ENCODE measurements around the gene CSNK2A3.

CSNK2A3 gene

GRCh38 chr11:11389238-11389637 lies 36.2 kb upstream of the CSNK2A3 start:
- Histone ChIP-seq H3K23ac (ENCODE audit: low read length) (no peak overlapping the region), H3K27ac (ENCODE audit: low read depth, low read length) (no peak overlapping the region), H3K9ac (ENCODE audit: low read length) (no peak overlapping the region), H3K4ac (ENCODE audit: low read depth, low read length) (no peak overlapping the region), H2AFZ (ENCODE audit: insufficient read depth, low read length, poor library complexity) (no peak overlapping the region), H2BK12ac (ENCODE audit: low read length) (no peak overlapping the region), H3K27me3 (ENCODE audit: insufficient read depth, low read length) (no peaks in the 10 kb centered on the region), H3K9me3 (ENCODE audit: insufficient read depth, low read depth, low read length) (no peaks in the 10 kb centered on the region), H3K4me2 (ENCODE audit: low read length) (no peak overlapping the region), H3K18ac (ENCODE audit: low read length) (no peak overlapping the region), H3K14ac (ENCODE audit: low read length) (no peak overlapping the region), H2AK5ac (ENCODE audit: low read length) (no peak overlapping the region), H3K79me2 (ENCODE audit: control insufficient read depth, insufficient read depth, low read length, poor library complexity) (no peaks in the 10 kb centered on the region), H3K36me3 (ENCODE audit: control insufficient read depth in 1 of 2, insufficient read depth in 2 of 2, low read length in 2 of 2) (no peaks in the 10 kb centered on the region), H4K8ac (ENCODE audit: low read depth, low read length) (no peak overlapping the region), H3K4me3 (ENCODE audit: low read depth, low read length) (no peak overlapping the region), H4K12ac (ENCODE audit: low read depth, low read length) (no peak overlapping the region), H3K4me1 (ENCODE audit: control insufficient read depth in 1 of 2, insufficient read depth in 2 of 2, low read length in 2 of 2) (no peaks in the 10 kb centered on the region), H3K79me1 (ENCODE audit: low read length) (no peaks in the 10 kb centered on the region), H2BK120ac (ENCODE audit: insufficient read depth, low read length, poor library complexity) (no peak overlapping the region), H4K91ac (ENCODE audit: low read depth, low read length) (no peak overlapping the region), H2BK5ac (ENCODE audit: low read depth, low read length, poor library complexity) (no peak overlapping the region)
- no CpG with 5 or more reads among the region's 4 CpGs for WGBS (ENCODE audit: extremely low coverage, insufficient coverage, insufficient read length)
- DNase-seq: no peak

GRCh38 chr11:11387622-11388305 lies 34.7 kb upstream of the CSNK2A3 start:
- H2BK5ac ChIP-seq (ENCODE audit: low read depth, low read length, poor library complexity): no peak overlapping the region
- no peak overlapping the region for H3K23ac ChIP-seq (ENCODE audit: low read length)
- no peak overlapping the region for H3K4me3 ChIP-seq (ENCODE audit: low read depth, low read length)
- H4K91ac ChIP-seq (ENCODE audit: low read depth, low read length): no peak overlapping the region
- no peaks in the 10 kb centered on the region for H3K27me3 ChIP-seq (ENCODE audit: insufficient read depth, low read length)
- no peaks in the 10 kb centered on the region for H3K79me2 ChIP-seq (ENCODE audit: control insufficient read depth, insufficient read depth, low read length, poor library complexity)
- H3K18ac ChIP-seq (ENCODE audit: low read length): no peak overlapping the region
- no peak overlapping the region for H2AFZ ChIP-seq (ENCODE audit: insufficient read depth, low read length, poor library complexity)
- no peak overlapping the region for H4K8ac ChIP-seq (ENCODE audit: low read depth, low read length)
- H3K36me3 ChIP-seq (ENCODE audit: control insufficient read depth in 1 of 2, insufficient read depth in 2 of 2, low read length in 2 of 2): no peaks in the 10 kb centered on the region
- H3K4ac ChIP-seq (ENCODE audit: low read depth, low read length): no peak overlapping the region
- H2BK12ac ChIP-seq (ENCODE audit: low read length): no peak overlapping the region
- no peaks in the 10 kb centered on the region for H3K4me1 ChIP-seq (ENCODE audit: control insufficient read depth in 1 of 2, insufficient read depth in 2 of 2, low read length in 2 of 2)
- no peak overlapping the region for H2AK5ac ChIP-seq (ENCODE audit: low read length)
- no peaks in the 10 kb centered on the region for H3K79me1 ChIP-seq (ENCODE audit: low read length)
- no peak overlapping the region for H3K27ac ChIP-seq (ENCODE audit: low read depth, low read length)
- H2BK120ac ChIP-seq (ENCODE audit: insufficient read depth, low read length, poor library complexity): no peak overlapping the region
- no peak overlapping the region for H3K14ac ChIP-seq (ENCODE audit: low read length)
- H3K9ac ChIP-seq (ENCODE audit: low read length): no peak overlapping the region
- no peak for DNase-seq
- H3K9me3 ChIP-seq (ENCODE audit: insufficient read depth, low read depth, low read length): no peaks in the 10 kb centered on the region
- no CpG with 5 or more reads among the region's 10 CpGs for WGBS (ENCODE audit: extremely low coverage, insufficient coverage, insufficient read length)
- no peak overlapping the region for H3K4me2 ChIP-seq (ENCODE audit: low read length)
- H4K12ac ChIP-seq (ENCODE audit: low read depth, low read length): no peak overlapping the region

- Histone ChIP-seq H3K23ac (ENCODE audit: low read length) (no peak overlapping the region), H3K27ac (ENCODE audit: low read depth, low read length) (no peak overlapping the region), H3K36me3 (ENCODE audit: control insufficient read depth in 1 of 2, insufficient read depth in 2 of 2, low read length in 2 of 2) (no peaks in the 10 kb centered on the region), H3K79me2 (ENCODE audit: control insufficient read depth, insufficient read depth, low read length, poor library complexity) (no peaks in the 10 kb centered on the region), H3K9me3 (ENCODE audit: insufficient read depth, low read depth, low read length) (no peaks in the 10 kb centered on the region), H2AFZ (ENCODE audit: insufficient read depth, low read length, poor library complexity) (no peak overlapping the region), H3K9ac (ENCODE audit: low read length) (no peak overlapping the region), H3K4me1 (ENCODE audit: control insufficient read depth in 1 of 2, insufficient read depth in 2 of 2, low read length in 2 of 2) (no peaks in the 10 kb centered on the region), H4K91ac (ENCODE audit: low read depth, low read length) (no peak overlapping the region), H2AK5ac (ENCODE audit: low read length) (no peak overlapping the region), H3K27me3 (ENCODE audit: insufficient read depth, low read length) (no peaks in the 10 kb centered on the region), H2BK5ac (ENCODE audit: low read depth, low read length, poor library complexity) (no peak overlapping the region), H2BK12ac (ENCODE audit: low read length) (no peak overlapping the region), H2BK120ac (ENCODE audit: insufficient read depth, low read length, poor library complexity) (no peak overlapping the region), H3K18ac (ENCODE audit: low read length) (no peak overlapping the region), H4K8ac (ENCODE audit: low read depth, low read length) (no peak overlapping the region), H4K12ac (ENCODE audit: low read depth, low read length) (no peak overlapping the region), H3K4ac (ENCODE audit: low read depth, low read length) (no peak overlapping the region), H3K4me2 (ENCODE audit: low read length) (no peak overlapping the region), H3K14ac (ENCODE audit: low read length) (no peak overlapping the region), H3K79me1 (ENCODE audit: low read length) (no peaks in the 10 kb centered on the region), H3K4me3 (ENCODE audit: low read depth, low read length) (no peak overlapping the region)
- no CpG with 5 or more reads among the region's 4 CpGs for WGBS (ENCODE audit: extremely low coverage, insufficient coverage, insufficient read length)
- DNase-seq: no peak
These were observed 34.2 kb upstream of the CSNK2A3 start for GRCh38 chr11:11387207-11387606.

- H3K27ac ChIP-seq (ENCODE audit: low read depth, low read length): no peak overlapping the region
- H3K9ac ChIP-seq (ENCODE audit: low read length): no peak overlapping the region
- H3K23ac ChIP-seq (ENCODE audit: low read length): no peak overlapping the region
- H3K36me3 ChIP-seq (ENCODE audit: control insufficient read depth in 1 of 2, insufficient read depth in 2 of 2, low read length in 2 of 2): no peaks in the 10 kb centered on the region
- H3K4ac ChIP-seq (ENCODE audit: low read depth, low read length): no peak overlapping the region
- H3K4me2 ChIP-seq (ENCODE audit: low read length): no peak overlapping the region
- H2BK12ac ChIP-seq (ENCODE audit: low read length): no peak overlapping the region
- H3K9me3 ChIP-seq (ENCODE audit: insufficient read depth, low read depth, low read length): no peaks in the 10 kb centered on the region
- no CpG with 5 or more reads among the region's 2 CpGs for WGBS (ENCODE audit: extremely low coverage, insufficient coverage, insufficient read length)
- H2AFZ ChIP-seq (ENCODE audit: insufficient read depth, low read length, poor library complexity): no peak overlapping the region
- H4K12ac ChIP-seq (ENCODE audit: low read depth, low read length): no peak overlapping the region
- H3K18ac ChIP-seq (ENCODE audit: low read length): no peak overlapping the region
- no peak overlapping the region for H4K8ac ChIP-seq (ENCODE audit: low read depth, low read length)
- no peak overlapping the region for H2BK5ac ChIP-seq (ENCODE audit: low read depth, low read length, poor library complexity)
- no peaks in the 10 kb centered on the region for H3K4me1 ChIP-seq (ENCODE audit: control insufficient read depth in 1 of 2, insufficient read depth in 2 of 2, low read length in 2 of 2)
- H3K79me2 ChIP-seq (ENCODE audit: control insufficient read depth, insufficient read depth, low read length, poor library complexity): no peaks in the 10 kb centered on the region
- no peak overlapping the region for H2AK5ac ChIP-seq (ENCODE audit: low read length)
- no peak overlapping the region for H3K4me3 ChIP-seq (ENCODE audit: low read depth, low read length)
- no peak overlapping the region for H3K14ac ChIP-seq (ENCODE audit: low read length)
- no peak for DNase-seq
- H3K27me3 ChIP-seq (ENCODE audit: insufficient read depth, low read length): no peaks in the 10 kb centered on the region
- no peaks in the 10 kb centered on the region for H3K79me1 ChIP-seq (ENCODE audit: low read length)
- no peak overlapping the region for H4K91ac ChIP-seq (ENCODE audit: low read depth, low read length)
- no peak overlapping the region for H2BK120ac ChIP-seq (ENCODE audit: insufficient read depth, low read length, poor library complexity)
These were observed 31.8 kb upstream of the CSNK2A3 start for GRCh38 chr11:11384829-11385228.
